Measurements from ENCODE around the gene SPINK4.
A peak's percentile ranks its signal among the peaks of the same experiment; 100 is the strongest.

SPINK4 gene

GRCh38 chr9:33290247-33291030 is 50.5 kb downstream of the SPINK4 start, which contains the start of gene NFX1:
TSS of gene NFX1 (plus strand) at chr9:33290516. CDS start at chr9:33290573, 57 bp downstream.
- peak within 1 kb of the TSS; percentile 88 to 90 for H3K4me3 Mint-ChIP-seq
- peak; percentile 98 to 100 for DNase-seq
- peak; percentile 94 for ATAC-seq
- peak within 1 kb of the TSS; percentile 100 for H3K27ac Mint-ChIP-seq
- no peaks in the 10 kb centered on the region for H3K27me3 Mint-ChIP-seq
- H3K9me3 Mint-ChIP-seq = peaks cover 0 to 9% of the 10 kb centered on the region in 2 donors
- peaks cover 63% of the 10 kb centered on the region for H3K4me1 Mint-ChIP-seq

- H3K27ac Mint-ChIP-seq = peak overlapping the region; percentile 100
- peak overlapping the region; percentile 88 to 90 for H3K4me3 Mint-ChIP-seq
- peaks cover 0 to 9% of the 10 kb centered on the region in 2 donors for H3K9me3 Mint-ChIP-seq
- peaks cover 69% of the 10 kb centered on the region for H3K4me1 Mint-ChIP-seq
- ATAC-seq = no peak
- H3K27me3 Mint-ChIP-seq = no peaks in the 10 kb centered on the region
- DNase-seq = no peak
Measured at GRCh38 chr9:33291031-33291397, 51.0 kb downstream of the SPINK4 start.

- peak overlapping the region; percentile 89 to 100 for H3K27ac Mint-ChIP-seq
- DNase-seq (no peak), ATAC-seq (no peak)
- peak overlapping the region; percentile 88 to 90 for H3K4me3 Mint-ChIP-seq
- H3K9me3 Mint-ChIP-seq = peaks cover 0 to 9% of the 10 kb centered on the region in 2 donors
- H3K4me1 Mint-ChIP-seq = peaks cover 77% of the 10 kb centered on the region
- H3K27me3 Mint-ChIP-seq = no peaks in the 10 kb centered on the region
Measured at GRCh38 chr9:33291901-33292300, 51.9 kb downstream of the SPINK4 start.

- Mint-ChIP-seq H3K4me1 (peaks cover 79% of the 10 kb centered on the region), H3K4me3 (no peak overlapping the region), H3K9me3 (peaks cover 0 to 9% of the 10 kb centered on the region in 2 donors), H3K27ac (no peak overlapping the region), H3K27me3 (no peaks in the 10 kb centered on the region)
- DNase-seq (no peak), ATAC-seq (no peak)
Measured at GRCh38 chr9:33293782-33294181, 53.8 kb downstream of the SPINK4 start.

GRCh38 chr9:33294670-33295432 is 54.9 kb downstream of the SPINK4 start:
- no peak for DNase-seq
- H3K4me1 Mint-ChIP-seq = peaks cover 81% of the 10 kb centered on the region
- H3K4me3 Mint-ChIP-seq = peak overlapping the region; percentile 47 to 51
- H3K27me3 Mint-ChIP-seq = no peaks in the 10 kb centered on the region
- ATAC-seq = no peak
- H3K9me3 Mint-ChIP-seq = peaks cover 0 to 9% of the 10 kb centered on the region in 2 donors
- peak overlapping the region; percentile 92 for H3K27ac Mint-ChIP-seq

- Mint-ChIP-seq H3K27ac (peak overlapping the region; percentile 84 to 89), H3K4me3 (peak overlapping the region; percentile 42 to 63), H3K27me3 (no peaks in the 10 kb centered on the region), H3K4me1 (peaks cover 81% of the 10 kb centered on the region), H3K9me3 (peaks cover 0 to 9% of the 10 kb centered on the region in 2 donors)
- DNase-seq = no peak
- peak; percentile 50 for ATAC-seq
Measured at GRCh38 chr9:33295571-33295970, 55.6 kb downstream of the SPINK4 start.

GRCh38 chr9:33297432-33297831 is 57.5 kb downstream of the SPINK4 start:
- Mint-ChIP-seq H3K27ac (peak overlapping the region; percentile 92 to 95), H3K27me3 (no peaks in the 10 kb centered on the region), H3K9me3 (peaks cover 0 to 5% of the 10 kb centered on the region in 2 donors), H3K4me3 (peak overlapping the region; percentile 56 to 66), H3K4me1 (peaks cover 73% of the 10 kb centered on the region)
- DNase-seq = peak in 1 of 2 donors; percentile 33
- ATAC-seq = peak; percentile 78
